DOHH2 (cell line): ENCODE data around the gene CMIP.

Experiments used
- H3F3A ChIP-seq: fragments of 200-600 bp; sonication (generic), shearing (Covaris generic); 2 replicates; pipeline ENCODE4 v1.6.0; 2016; ENCODE audit warnings: antibody characterized with exemption, mild to moderate bottlenecking; ENCODE audit not compliant: control insufficient read depth, insufficient read depth
- H3K27ac ChIP-seq: fragments of 200-600 bp; sonication (generic); 2 replicates; pipeline ENCODE4 v1.5.1; 2014; ENCODE audit warnings: low read depth, mild to moderate bottlenecking, low read length, moderate library complexity
- H3K27me3 ChIP-seq: fragments of 200-600 bp; sonication (generic); 2 replicates; pipeline ENCODE4 v1.6.1; 2014; ENCODE audit warnings: mild to moderate bottlenecking, low read length, mixed read lengths; ENCODE audit not compliant: control insufficient read depth
- H3K36me3 ChIP-seq: fragments of 200-600 bp; sonication (generic); 2 replicates; pipeline ENCODE4 v1.6.1; 2014; ENCODE audit warnings: mild to moderate bottlenecking, low read length, moderate library complexity, mixed read lengths; ENCODE audit not compliant: control insufficient read depth
- H3K4me1 ChIP-seq: fragments of 200-600 bp; sonication (generic); 2 replicates; pipeline ENCODE4 v1.6.1; 2014; ENCODE audit warnings: mild to moderate bottlenecking, low read length, mixed read lengths; ENCODE audit not compliant: control insufficient read depth
- H3K4me2 ChIP-seq: fragments of 200-600 bp; sonication (generic); 2 replicates; pipeline ENCODE4 v1.6.0; 2014; ENCODE audit warnings: mild to moderate bottlenecking, low read length, moderate library complexity
- H3K4me3 ChIP-seq: fragments of 200-600 bp; sonication (generic); 2 replicates; pipeline ENCODE4 v1.5.1; 2014; ENCODE audit warnings: mild to moderate bottlenecking, low read length, mixed read lengths
- H3K79me2 ChIP-seq: fragments of 200-600 bp; sonication (generic); 2 replicates; pipeline ENCODE4 v1.6.1; 2014; ENCODE audit warnings: mild to moderate bottlenecking, low read length, mixed read lengths; ENCODE audit not compliant: control insufficient read depth
- H3K9me2 ChIP-seq: fragments of 200-600 bp; sonication (generic); replicated peaks from 2 replicates; pipeline ENCODE4 v1.6.1; 2014; ENCODE audit warnings: mild to moderate bottlenecking, low read length, mixed read lengths; ENCODE audit not compliant: control insufficient read depth
- H3K9me3 ChIP-seq: fragments of 200-600 bp; sonication (generic); 2 replicates; pipeline ENCODE4 v1.6.1; 2014; ENCODE audit warnings: antibody characterized with exemption, low read length, mixed read lengths; ENCODE audit not compliant: control insufficient read depth, insufficient read depth
- H4K20me1 ChIP-seq: fragments of 200-600 bp; sonication (generic); 2 replicates; pipeline ENCODE4 v1.6.0; 2014; ENCODE audit warnings: low read depth, mild to moderate bottlenecking, antibody characterized with exemption, low read length, moderate library complexity; ENCODE audit not compliant: control insufficient read depth, insufficient read depth
- EZH2phosphoT487 ChIP-seq: fragments of 200-600 bp; sonication (generic); IDR thresholded peaks from 2 replicates; pipeline ENCODE4 v1.6.1; 2017; ENCODE audit warnings: borderline replicate concordance, mild to moderate bottlenecking, antibody characterized with exemption, low read length, moderate library complexity, mixed read lengths
- TF ChIP-seq, protein P1 (sequence below): fragments of 200-600 bp; sonication (generic); IDR thresholded peaks from one replicate; pipeline ENCODE4 v1.5.1; 2014; ENCODE audit warnings: antibody characterized with exemption, mild to moderate bottlenecking, low read depth, low read length; ENCODE audit not compliant: poor library complexity, severe bottlenecking

Gene CMIP

DNA sequence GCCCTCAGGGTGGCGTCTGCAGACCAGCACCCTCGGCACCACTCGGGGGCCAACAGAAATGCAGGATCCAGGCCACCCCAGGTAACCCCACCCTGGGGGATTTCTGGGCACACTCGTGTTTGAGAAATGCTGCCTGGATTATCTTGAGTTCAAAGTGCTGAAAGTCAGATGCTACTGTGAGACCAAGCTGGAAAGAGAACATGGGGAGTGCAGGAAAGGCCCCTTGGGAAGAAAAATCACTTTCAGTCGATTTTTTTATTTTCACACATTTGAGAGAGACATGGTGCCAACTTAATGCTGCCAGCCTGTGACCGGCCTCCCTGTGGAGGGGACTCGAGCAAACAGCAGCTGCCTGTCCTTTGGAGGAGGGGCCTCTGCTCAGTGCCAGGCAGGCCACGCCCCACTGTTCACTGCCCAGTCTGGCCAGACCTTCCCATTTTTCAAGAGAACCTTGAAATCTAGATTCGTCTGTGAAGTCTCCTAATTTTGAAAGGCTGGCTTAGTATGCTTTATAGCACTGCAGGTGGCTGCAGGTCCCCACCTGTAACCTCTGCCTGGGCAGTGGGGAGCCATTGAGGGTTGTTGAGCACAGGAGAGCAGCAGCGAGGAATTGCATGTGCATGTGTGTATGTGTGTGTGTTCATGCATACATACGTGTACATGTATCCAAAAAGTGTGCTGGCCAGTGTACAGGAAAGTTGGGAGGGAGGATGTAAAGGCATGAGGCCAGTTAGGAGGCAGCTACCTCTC is 263.8 kb downstream of the CMIP start:
- Histone ChIP-seq H3K4me3 (no peak overlapping the region), H3K27ac (no peak overlapping the region), H3K9me3 (no peaks in the 10 kb centered on the region), H3K27me3 (no peaks in the 10 kb centered on the region), H3F3A (no peaks in the 10 kb centered on the region; the same call in 1 of the 2 replicates), H3K9me2 (no peaks in the 10 kb centered on the region), H3K4me2 (no peak overlapping the region), H3K36me3 (peaks cover 4% of the 10 kb centered on the region; the same call in 1 of the 2 replicates), H3K79me2 (no peaks in the 10 kb centered on the region), H4K20me1 (0 out of 2 replicates have a peak, but pooled peaks cover 3% of the 10 kb centered on the region), H3K4me1 (no peaks in the 10 kb centered on the region)
- TF ChIP-seq EZH2phosphoT487, result no peak
- TF ChIP-seq, protein P1, sequence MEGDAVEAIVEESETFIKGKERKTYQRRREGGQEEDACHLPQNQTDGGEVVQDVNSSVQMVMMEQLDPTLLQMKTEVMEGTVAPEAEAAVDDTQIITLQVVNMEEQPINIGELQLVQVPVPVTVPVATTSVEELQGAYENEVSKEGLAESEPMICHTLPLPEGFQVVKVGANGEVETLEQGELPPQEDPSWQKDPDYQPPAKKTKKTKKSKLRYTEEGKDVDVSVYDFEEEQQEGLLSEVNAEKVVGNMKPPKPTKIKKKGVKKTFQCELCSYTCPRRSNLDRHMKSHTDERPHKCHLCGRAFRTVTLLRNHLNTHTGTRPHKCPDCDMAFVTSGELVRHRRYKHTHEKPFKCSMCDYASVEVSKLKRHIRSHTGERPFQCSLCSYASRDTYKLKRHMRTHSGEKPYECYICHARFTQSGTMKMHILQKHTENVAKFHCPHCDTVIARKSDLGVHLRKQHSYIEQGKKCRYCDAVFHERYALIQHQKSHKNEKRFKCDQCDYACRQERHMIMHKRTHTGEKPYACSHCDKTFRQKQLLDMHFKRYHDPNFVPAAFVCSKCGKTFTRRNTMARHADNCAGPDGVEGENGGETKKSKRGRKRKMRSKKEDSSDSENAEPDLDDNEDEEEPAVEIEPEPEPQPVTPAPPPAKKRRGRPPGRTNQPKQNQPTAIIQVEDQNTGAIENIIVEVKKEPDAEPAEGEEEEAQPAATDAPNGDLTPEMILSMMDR, result no peak

DNA sequence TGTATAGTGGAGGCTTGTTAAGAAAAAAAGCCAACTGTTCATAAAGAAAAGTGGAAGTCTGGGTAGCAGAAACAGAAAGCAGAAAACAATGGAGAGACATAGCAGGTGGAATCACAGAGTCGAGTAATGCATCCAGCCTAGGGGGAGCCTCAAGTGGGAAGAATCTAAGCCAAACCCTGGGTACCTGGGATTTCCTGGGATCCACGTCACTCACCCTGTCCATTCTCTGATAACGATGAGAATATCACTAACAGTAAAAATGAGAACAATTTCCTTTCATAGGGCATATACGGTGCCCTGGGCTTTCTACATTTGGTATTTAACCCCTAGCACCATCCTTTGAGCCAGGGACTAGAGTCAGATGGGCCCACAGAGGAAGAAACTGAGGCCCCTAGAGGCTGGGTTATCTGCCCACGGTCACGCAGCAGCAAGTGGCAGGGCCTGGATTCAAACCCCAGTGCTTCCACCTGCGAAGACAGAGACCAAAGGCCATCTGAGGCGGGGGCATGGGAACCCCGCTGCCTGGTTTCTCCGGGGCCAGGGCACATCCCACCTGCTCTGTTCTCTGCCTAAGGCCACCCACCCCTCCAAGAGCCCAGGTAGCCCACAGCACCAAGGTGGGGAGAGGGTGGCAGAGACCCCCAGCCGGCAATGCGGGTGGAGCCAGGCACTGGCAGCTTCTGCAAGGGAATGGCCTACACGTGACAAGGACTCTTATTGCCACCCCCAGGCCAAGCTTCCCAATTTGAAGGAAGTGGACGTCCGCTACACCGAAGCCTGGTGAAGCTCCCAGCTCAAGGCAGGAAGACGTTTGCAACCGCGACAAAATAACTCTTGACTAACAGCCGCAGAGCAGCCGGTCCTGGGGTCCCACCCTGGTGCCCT is 264.6 kb downstream of the CMIP start:
- H3F3A ChIP-seq, result no peaks in the 10 kb centered on the region; the same call in 1 of the 2 replicates
- no peaks in the 10 kb centered on the region for H3K9me2 ChIP-seq
- no peaks in the 10 kb centered on the region for H3K9me3 ChIP-seq
- H3K4me2 ChIP-seq, result no peak overlapping the region
- TF ChIP-seq, protein P1, result no peak
- no peak for TF ChIP-seq EZH2phosphoT487
- H4K20me1 ChIP-seq, result 0 out of 2 replicates have a peak, but pooled peaks cover 3% of the 10 kb centered on the region
- peaks cover 4% of the 10 kb centered on the region; the same call in 1 of the 2 replicates for H3K36me3 ChIP-seq
- no peak overlapping the region for H3K27ac ChIP-seq
- no peaks in the 10 kb centered on the region for H3K27me3 ChIP-seq
- H3K79me2 ChIP-seq, result no peaks in the 10 kb centered on the region
- H3K4me3 ChIP-seq, result no peak overlapping the region
- H3K4me1 ChIP-seq, result peaks cover 4% of the 10 kb centered on the region; the same call in 1 of the 2 replicates

DNA sequence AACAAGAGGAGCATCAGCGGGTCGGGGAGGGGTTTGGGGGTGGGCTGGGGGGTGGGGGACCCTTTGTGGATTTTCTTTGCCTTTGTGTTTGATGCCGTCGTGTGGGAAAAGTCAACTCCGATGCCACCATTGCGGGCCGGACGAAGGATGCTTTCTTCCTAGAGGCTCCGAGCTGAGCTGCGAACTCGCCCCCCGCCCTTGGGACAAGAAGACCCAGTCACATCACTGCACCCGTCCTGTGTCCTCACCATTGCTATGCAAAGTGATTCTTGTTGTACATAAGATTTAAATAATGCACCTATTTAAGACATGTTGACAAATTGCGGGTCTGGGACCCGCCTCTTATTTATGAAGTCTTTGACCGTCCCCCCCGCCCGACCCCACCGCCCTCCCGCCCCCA is 265.4 kb downstream of the CMIP start:
- TF ChIP-seq, protein P1, result no peak
- TF ChIP-seq EZH2phosphoT487, result no peak
- Histone ChIP-seq H3K79me2 (no peaks in the 10 kb centered on the region), H4K20me1 (0 out of 2 replicates have a peak, but pooled peaks cover 3% of the 10 kb centered on the region), H3K9me3 (no peaks in the 10 kb centered on the region), H3K4me1 (peaks cover 11% of the 10 kb centered on the region), H3K27ac (no peak overlapping the region), H3K9me2 (no peaks in the 10 kb centered on the region), H3F3A (no peaks in the 10 kb centered on the region; the same call in 1 of the 2 replicates), H3K27me3 (no peaks in the 10 kb centered on the region), H3K4me2 (no peak overlapping the region), H3K4me3 (no peak overlapping the region), H3K36me3 (peaks cover 4% of the 10 kb centered on the region; the same call in 1 of the 2 replicates)
